Measurements from ENCODE around the gene ACBD7.

ACBD7 gene

DNA sequence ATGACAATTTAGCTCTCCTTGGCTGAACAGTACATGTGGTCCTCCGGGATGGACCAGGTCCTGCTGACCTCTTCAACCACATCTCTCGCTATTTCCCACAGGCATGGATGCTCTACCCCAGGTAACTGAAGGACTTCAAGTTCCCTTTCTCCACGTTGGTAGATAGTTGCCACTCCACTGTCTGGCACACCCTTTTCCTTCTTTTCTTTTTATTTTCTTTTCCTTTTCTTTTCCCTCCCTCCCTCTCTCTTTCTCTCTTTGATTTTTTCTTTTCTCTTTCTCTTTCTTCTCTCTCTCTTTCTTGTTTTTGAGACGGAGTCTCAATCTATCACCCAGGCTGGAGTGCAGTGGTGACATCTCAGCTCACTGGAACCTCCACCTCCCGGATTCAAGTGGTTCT is 2.8 kb upstream of the ACBD7 start:
- no peak for DNase-seq (ENCODE audit: low read depth in 2 of 2)

DNA sequence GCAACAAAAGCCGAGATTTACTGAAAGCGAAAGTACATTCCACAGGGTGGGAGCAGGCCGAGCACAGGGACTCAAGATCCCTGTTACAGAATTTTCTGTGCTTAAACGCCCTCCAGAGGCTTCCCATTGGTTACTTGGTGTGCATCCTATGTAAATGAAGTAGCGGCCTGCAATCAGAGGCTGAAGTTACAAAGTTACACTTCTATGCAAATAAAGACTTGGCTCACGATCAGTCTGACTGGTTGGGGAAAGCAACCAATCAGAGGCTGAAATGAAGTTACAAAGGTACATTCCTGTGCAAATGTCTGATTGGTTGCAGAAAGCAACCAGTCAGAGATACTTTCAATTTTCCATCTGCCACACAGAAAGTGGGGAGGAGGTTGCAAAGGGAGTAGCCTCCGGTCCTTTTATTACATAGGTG is 4.1 kb downstream of the ACBD7 start:
- no peak for DNase-seq (ENCODE audit: low read depth in 2 of 2)

DNA sequence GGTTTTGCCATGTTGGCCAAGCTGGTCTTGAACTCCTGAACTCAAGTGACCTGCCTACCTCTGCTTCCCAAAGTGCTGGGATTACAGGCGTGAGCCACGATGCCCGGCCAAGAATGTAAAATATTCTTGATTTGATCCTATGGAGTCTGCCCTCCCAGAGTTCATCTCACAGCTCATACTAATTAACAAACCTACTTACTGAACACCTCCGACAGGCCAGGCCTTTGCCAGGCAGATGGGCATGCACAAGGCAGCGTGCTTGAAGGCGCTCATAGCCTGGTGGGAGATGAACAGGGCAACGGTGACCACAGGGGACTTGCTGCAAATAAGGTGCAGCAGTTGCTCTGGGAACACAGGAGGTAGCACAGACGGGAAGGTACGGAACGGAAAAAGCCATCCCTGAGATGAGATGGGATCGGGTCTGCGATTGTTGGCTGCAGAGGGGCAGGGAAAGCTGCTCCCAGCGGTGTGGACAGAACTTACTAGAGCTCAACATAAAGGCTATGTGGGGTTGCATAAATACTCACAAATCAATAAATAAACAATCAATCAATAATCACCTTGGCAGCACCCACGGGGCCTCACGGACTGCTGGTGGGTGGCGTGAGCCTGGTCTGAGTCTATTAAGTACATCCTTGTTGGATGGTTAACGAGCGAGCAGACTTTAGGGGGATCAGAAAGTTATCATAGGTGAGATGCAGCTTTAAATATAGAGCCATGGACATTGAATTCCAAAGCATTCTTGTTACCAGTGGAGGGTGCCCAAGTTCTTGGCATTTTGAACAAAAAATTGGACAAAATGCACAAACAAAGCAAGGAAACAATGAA is 4.7 kb downstream of the ACBD7 start:
- DNase-seq (ENCODE audit: low read depth in 2 of 2): no peak

DNA sequence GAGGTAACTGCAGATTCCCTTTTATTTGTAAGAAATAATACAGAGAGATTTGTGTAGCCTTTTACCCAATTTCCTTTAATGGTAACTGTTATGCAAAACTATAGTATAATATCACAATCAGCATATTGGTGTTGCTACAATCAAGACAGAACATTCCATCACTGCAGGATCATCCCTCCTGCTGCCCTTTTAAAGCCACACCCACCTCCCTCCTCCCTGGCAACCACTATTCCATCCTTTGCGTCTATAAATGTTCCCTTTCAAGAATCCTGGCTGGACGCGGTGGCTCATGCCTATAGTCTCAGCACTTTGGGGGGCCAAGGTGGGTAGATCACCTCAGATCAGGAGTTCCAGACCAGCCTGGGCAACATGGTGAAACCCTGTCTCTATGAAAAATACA is 13.2 kb downstream of the ACBD7 start:
- DNase-seq (ENCODE audit: low read depth in 2 of 2): no peak

GRCh38 chr10:15072358-15072757 is 16.2 kb downstream of the ACBD7 start:
- no peak for DNase-seq (ENCODE audit: low read depth in 2 of 2)

DNA sequence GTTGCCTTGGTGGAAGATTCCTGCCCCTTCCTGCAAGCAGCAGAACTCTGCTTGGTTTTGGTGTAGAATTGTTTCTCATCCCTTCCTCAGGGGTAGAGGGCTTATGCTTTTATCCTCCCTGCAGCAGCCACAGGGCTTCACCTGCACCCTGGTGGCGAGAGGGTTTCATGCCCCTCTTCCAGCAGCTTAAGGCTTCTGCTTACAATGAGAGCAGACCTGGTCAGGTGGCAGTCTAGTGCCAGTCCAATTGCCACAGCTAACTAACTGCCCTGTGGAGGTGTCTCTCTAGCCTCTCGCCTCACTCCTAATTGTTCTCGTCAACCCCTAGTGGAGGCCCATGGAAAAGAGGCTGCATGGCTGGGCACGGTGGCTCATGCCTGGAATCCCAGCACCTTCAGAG is 19.3 kb downstream of the ACBD7 start:
- no peak for DNase-seq (ENCODE audit: low read depth in 2 of 2)

DNA sequence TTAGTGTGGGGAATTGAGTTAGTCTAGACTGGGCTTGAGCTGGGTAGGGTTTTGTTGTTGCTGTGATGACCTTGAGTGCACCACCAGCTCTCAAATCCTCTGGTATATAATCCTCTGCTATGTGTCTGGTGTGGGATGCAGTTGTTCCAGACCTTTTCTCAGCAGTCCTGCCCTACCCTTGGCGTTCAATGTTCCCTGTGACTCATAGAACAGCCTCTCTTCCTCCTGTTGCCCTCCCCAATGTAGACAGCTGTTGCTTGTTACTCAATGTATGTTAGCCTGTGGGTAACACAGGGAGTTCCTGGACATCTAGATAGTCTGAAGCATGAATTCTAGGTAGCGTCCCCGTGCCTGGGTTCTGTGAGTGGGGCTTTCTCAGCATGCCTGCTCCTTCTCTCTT is 19.8 kb downstream of the ACBD7 start:
- DNase-seq (ENCODE audit: low read depth in 2 of 2): no peak

- no peak for DNase-seq (ENCODE audit: low read depth in 2 of 2)
These were observed 21.4 kb downstream of the ACBD7 start for GRCh38 chr10:15067154-15067553.

DNA sequence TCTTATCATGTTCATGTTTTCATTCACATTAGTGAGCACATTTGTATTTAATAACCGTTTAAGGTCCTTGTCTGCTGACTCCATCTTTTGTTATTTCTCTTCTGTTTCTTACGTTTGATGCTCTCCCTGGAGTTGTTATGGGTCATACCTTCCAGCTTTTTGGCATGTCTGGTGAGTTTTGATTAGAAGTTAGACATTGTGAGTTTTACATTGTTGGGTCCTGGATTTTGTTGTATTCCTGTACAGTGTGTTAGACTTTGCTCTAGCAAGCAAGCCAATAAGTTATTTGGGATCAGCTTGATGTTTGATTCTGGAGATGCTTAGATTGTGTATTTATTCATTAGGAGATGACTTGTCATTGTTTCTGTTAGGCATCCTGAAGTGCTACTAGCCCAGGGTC is 27.9 kb downstream of the ACBD7 start:
- no peak for DNase-seq (ENCODE audit: low read depth in 2 of 2)

GRCh38 chr10:15059914-15060313 is 28.7 kb downstream of the ACBD7 start:
- no peak for DNase-seq (ENCODE audit: low read depth in 2 of 2)

DNA sequence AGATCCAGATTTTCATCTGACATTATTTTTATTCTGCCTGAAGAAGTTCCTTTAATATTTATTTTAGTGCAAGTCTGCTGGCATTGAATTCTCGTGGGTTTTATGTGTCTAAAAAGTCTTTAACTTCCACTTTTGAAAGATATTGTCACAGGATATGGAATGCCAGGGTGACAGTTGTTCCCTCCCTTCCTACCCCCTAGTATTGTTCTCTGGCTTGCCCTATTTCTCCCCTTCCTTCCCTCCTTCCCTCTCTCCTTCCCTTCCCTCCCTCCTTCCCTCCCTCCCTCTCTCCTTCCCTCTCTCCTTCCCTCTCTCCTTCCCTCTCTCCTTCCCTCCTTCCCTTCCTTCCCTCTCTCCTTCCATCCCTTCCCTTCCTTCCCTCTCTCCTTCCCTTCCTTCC is 29.9 kb downstream of the ACBD7 start:
- no peak for DNase-seq (ENCODE audit: low read depth in 2 of 2)

DNA sequence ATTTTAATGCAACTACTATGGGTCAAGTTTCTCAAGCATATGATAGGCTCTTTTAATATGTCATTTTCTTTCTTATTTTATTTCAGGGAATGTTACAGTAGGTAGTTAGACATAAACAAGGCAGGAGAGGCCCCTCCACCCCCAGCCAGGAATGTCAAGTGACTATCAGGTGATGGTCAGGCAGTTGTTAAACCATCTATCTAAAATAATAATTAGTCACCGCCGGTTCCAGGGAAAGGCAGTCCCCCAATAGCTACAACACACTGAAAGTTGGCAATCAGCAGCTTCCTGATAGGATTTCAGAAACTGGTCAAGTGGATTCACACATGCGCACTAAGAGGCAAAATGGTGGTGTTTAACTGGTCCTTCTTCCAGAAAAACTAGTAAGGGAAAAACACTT is 35.5 kb downstream of the ACBD7 start:
- DNase-seq (ENCODE audit: low read depth in 2 of 2): no peak

GRCh38 chr10:15052121-15052520 is 36.5 kb downstream of the ACBD7 start:
- no peak for DNase-seq (ENCODE audit: low read depth in 2 of 2)

DNA sequence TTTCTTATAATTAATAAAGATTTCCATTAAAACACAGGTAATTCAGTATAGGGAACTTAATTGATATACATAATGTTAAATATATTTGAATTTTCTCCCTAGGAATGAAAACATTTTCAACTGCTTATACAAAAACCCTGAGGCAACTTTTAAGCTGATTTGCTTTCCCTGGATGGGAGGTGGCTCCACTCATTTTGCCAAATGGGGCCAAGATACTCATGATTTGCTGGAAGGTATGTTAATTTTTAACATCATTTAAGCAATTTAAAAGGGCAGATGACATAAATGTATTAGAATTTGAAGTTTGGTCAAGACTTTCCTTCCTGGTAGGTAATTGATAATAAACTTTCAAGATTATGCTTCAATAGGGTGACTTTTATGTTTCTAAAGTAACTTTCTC is 39.0 kb downstream of the ACBD7 start:
- no peak for DNase-seq (ENCODE audit: low read depth in 2 of 2)

- DNase-seq (ENCODE audit: low read depth in 2 of 2): no peak
These were observed 42.0 kb downstream of the ACBD7 start for GRCh38 chr10:15046626-15047025.

- DNase-seq (ENCODE audit: low read depth in 2 of 2): no peak
These were observed 43.2 kb downstream of the ACBD7 start for GRCh38 chr10:15045380-15045779.

DNA sequence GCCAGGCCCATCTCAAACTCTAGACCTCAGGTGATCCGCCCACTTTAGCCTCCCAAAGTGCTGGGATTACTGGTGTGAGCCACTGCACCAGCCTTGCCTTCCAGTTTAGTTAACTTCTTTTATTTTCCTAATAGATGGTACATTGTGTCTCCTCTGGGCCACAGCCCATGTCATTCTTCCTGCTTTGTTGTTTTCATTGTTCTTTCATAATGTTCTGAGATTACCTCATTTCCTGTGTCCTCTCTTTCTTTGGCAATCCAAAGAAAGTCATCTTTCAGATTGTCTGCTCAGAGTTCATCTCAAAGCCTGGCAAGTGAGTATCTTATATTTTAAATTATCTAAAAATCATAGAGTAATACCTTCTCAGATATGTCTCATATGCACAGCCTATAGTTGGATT is 44.9 kb downstream of the ACBD7 start, which contains the start of gene OLAH:
OLAH (plus strand) TSS at position 270 of the 400 bp plus-strand sequence. CDS start 3,346 bp downstream, outside the sequence.
- DNase-seq (ENCODE audit: low read depth in 2 of 2): no peak

DNA sequence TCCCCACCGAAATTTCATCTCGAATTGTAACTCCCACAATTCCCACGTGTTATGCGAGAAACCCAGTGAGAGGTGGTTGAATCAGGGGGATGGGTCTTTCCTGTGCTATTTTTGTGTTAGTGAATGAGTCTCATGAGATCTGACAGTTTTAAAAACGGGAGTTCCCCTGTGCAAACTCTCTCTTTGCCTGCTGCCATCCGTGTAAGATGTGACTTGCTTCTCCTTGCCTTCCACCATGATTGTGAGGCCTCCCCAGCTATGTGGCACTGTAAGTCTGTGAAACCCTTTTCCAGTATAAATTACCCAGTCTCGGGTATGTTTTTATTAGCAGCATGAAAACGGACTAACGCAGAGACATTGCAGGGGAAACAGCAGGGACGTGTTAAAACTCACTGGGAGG is 50.2 kb downstream of the ACBD7 start:
- DNase-seq (ENCODE audit: low read depth in 2 of 2): no peak

DNA sequence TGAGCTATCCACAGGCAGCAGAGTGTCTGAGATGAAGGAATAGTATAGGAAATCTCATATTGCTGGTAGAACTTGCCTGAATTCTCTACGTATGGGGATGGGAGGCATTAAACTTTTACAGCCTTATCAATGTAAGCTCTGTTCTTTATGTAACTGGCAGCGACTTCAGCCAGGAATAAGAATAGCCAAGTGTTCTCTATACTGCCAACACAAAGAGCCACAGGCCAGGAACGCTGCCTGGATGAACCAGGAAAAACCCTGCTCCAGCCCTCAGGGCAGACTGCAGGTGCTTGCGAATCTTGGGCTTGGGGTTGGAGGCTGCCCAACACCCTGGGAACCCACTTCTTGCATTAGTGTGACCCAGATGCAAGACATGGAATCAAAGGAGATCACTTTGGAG is 50.9 kb downstream of the ACBD7 start:
- no peak for DNase-seq (ENCODE audit: low read depth in 2 of 2)

GRCh38 chr10:15035385-15036301 is 52.9 kb downstream of the ACBD7 start:
- DNase-seq (ENCODE audit: low read depth in 2 of 2): no peak

GRCh38 chr10:15027741-15028140 is 60.8 kb downstream of the ACBD7 start:
- no peak for DNase-seq (ENCODE audit: low read depth in 2 of 2)
